GM21619 (cell line): Measurements from ENCODE around the gene FAHD1.
"Not testable (repeated sequence)": the region's sequence is repeated elsewhere in the genome, so short reads cannot be mapped to it uniquely, and the experiment has no call there.

ENCODE experiments used
- ATAC-seq: cut with Tn5 transposase; IDR thresholded peaks from one replicate; pipeline ENCODE4 v1.9.1; 2021; ENCODE audit not compliant: unreplicated experiment

FAHD1 gene

GRCh38 chr16:1834096-1834495, 7.1 kb downstream of the FAHD1 start:
- ATAC-seq = no peak

GRCh38 chr16:1839554-1839953, 12.5 kb downstream of the FAHD1 start:
- ATAC-seq = no peak

GRCh38 chr16:1845985-1846384, 19.0 kb downstream of the FAHD1 start:
- no peak for ATAC-seq

GRCh38 chr16:1846416-1846815, 19.4 kb downstream of the FAHD1 start:
- no peak for ATAC-seq

- ATAC-seq = no peak
Measured at GRCh38 chr16:1850981-1851380, 24.0 kb downstream of the FAHD1 start.

- no peak for ATAC-seq
Measured at GRCh38 chr16:1851793-1852192, 24.8 kb downstream of the FAHD1 start.

- no peak for ATAC-seq
Measured at GRCh38 chr16:1857433-1858097, 30.6 kb downstream of the FAHD1 start.

GRCh38 chr16:1858189-1858865, 31.3 kb downstream of the FAHD1 start:
- ATAC-seq = no peak

- ATAC-seq = no peak
Measured at GRCh38 chr16:1859650-1860049, 32.6 kb downstream of the FAHD1 start.

- no peak for ATAC-seq
Measured at GRCh38 chr16:1861730-1862129, 34.7 kb downstream of the FAHD1 start.

- ATAC-seq = no peak
Measured at GRCh38 chr16:1862394-1862793, 35.4 kb downstream of the FAHD1 start.

- ATAC-seq = no peak
Measured at GRCh38 chr16:1863681-1864460, 36.9 kb downstream of the FAHD1 start.

- no peak for ATAC-seq
Measured at GRCh38 chr16:1865902-1866690, 39.1 kb downstream of the FAHD1 start.

- no peak for ATAC-seq
Measured at GRCh38 chr16:1870365-1871082, 43.5 kb downstream of the FAHD1 start.

- ATAC-seq = no peak
Measured at GRCh38 chr16:1871974-1872635, 45.1 kb downstream of the FAHD1 start, which contains the start of gene MEIOB. Gene MEIOB, minus strand, starts transcription at chr16:1872164. Its CDS starts 3,989 bp downstream, at chr16:1868175.

- ATAC-seq = no peak
Measured at GRCh38 chr16:1874854-1875253, 47.8 kb downstream of the FAHD1 start.

- not testable (repeated sequence) for ATAC-seq
Measured at GRCh38 chr16:1876066-1876465, 49.1 kb downstream of the FAHD1 start.

- no peak for ATAC-seq
Measured at GRCh38 chr16:1876468-1876867, 49.5 kb downstream of the FAHD1 start.

- no peak for ATAC-seq
Measured at GRCh38 chr16:1877089-1877488, 50.1 kb downstream of the FAHD1 start.

GRCh38 chr16:1877804-1878203, 50.8 kb downstream of the FAHD1 start:
- no peak for ATAC-seq
